HepG2 (cell line): ENCODE data around the gene SAMD14. TPM values are rescaled to one million over a fixed set of nuclear protein-coding genes. Genes with fewer than 3 reads are reported as not detected.

Experiments
- ATAC-seq: fragments of 200-7000 bp; cut with Tn5 transposase; 3 replicates; pipeline ENCODE4 v1.9.1; 2020; ENCODE audit warnings: mild to moderate bottlenecking, moderate library complexity
- BruUV-seq: library from RNA; stranded (reverse); fragments of 400-500 nt; replicated peaks from 2 replicates; lab custom pipeline; 2021; lab: Mats Ljungman, UMichigan
- CTCF ChIA-PET: fragments of 300-600 bp; formaldehyde crosslinking; extraction: SDS; loops from one replicate; lab custom pipeline; 2021; ENCODE audit warnings: low total read pairs, inconsistent platforms, low intra/inter-chr PET ratio; lab: Yijun Ruan, JAX
- POLR2A ChIA-PET: fragments of 350-600 bp; sonication (Branson Sonifier 250); formaldehyde crosslinking; loops from one replicate; lab custom pipeline; 2020; ENCODE audit warnings: antibody characterized with exemption, inconsistent platforms; lab: Yijun Ruan, JAX
- DNase-seq: peaks from one replicate; pipeline ENCODE4 v3.0.0-alpha.2; 2015; ENCODE audit warnings: low spot score
- FAIRE-seq: peaks from 3 replicates; lab custom pipeline; 2011; peaks lifted over from hg19 to GRCh38; lab: Jason Lieb, UNC
- H2AFZ ChIP-seq: one replicate; pipeline ENCODE4 v1.6.1; 2011; ENCODE audit warnings: low read length, inconsistent platforms
- H3K27ac ChIP-seq: fragments of 300-600 bp; 3 replicates; pipeline ENCODE4 v1.8.0; 2011; ENCODE audit warnings: mixed run types, mild to moderate bottlenecking, mixed read lengths, low read length, inconsistent platforms; ENCODE audit not compliant: insufficient read depth; ENCODE audit errors: extremely low read length
- H3K27me3 ChIP-seq, 2 experiments: fragments of 200-600 bp in 1 of 2; 2 replicates in 1 of 2; 3 replicates in 1 of 2; pipeline versions ENCODE4 v1.6.0 to v1.8.0; 2011; ENCODE audit warnings: low read length in 2 of 2, mild to moderate bottlenecking in 2 of 2, moderate library complexity in 2 of 2, inconsistent platforms in 1 of 2; ENCODE audit not compliant: insufficient read depth in 2 of 2, control insufficient read depth in 1 of 2
- H3K36me3 ChIP-seq, 2 experiments: fragments of 200-600 bp in 1 of 2; replicated peaks in 1 of 2; 2 replicates in 1 of 2; 3 replicates in 1 of 2; pipeline versions ENCODE4 v1.5.1 to v1.8.0; 2011; ENCODE audit warnings: low read length in 2 of 2, inconsistent platforms in 1 of 2; ENCODE audit not compliant: insufficient read depth in 2 of 2, control insufficient read depth in 1 of 2
- H3K4me1 ChIP-seq: 2 replicates; pipeline ENCODE4 v1.5.1; 2012; ENCODE audit warnings: low read length, inconsistent platforms; ENCODE audit not compliant: insufficient read depth
- H3K4me2 ChIP-seq: 2 replicates; pipeline ENCODE4 v1.6.0; 2011; ENCODE audit warnings: low read depth, low read length, inconsistent platforms
- H3K4me3 ChIP-seq, 3 experiments: fragments of 200-600 bp in 1 of 3; sonication (generic), shearing (Covaris generic) in 1 of 3; replicated peaks in 1 of 3; 2 replicates each; pipeline ENCODE4 v1.5.1; 2011 to 2016; ENCODE audit warnings: low read length in 3 of 3, inconsistent platforms in 2 of 3, low read depth in 2 of 3, mild to moderate bottlenecking in 2 of 3, control low read depth in 1 of 3, mixed read lengths in 1 of 3; ENCODE audit not compliant: insufficient read depth in 1 of 3
- H3K79me2 ChIP-seq: one replicate; pipeline ENCODE4 v1.6.1; 2011; ENCODE audit warnings: low read length, inconsistent platforms; ENCODE audit not compliant: insufficient read depth
- H3K9ac ChIP-seq: 2 replicates; pipeline ENCODE4 v1.6.0; 2011; ENCODE audit warnings: mild to moderate bottlenecking, low read depth, low read length, inconsistent platforms; ENCODE audit not compliant: insufficient read depth
- H3K9me3 ChIP-seq: 2 replicates; pipeline ENCODE4 v1.5.1; 2012; ENCODE audit warnings: mild to moderate bottlenecking, low read length
- H4K20me1 ChIP-seq: 2 replicates; pipeline ENCODE4 v1.6.0; 2011; ENCODE audit warnings: inconsistent platforms, mild to moderate bottlenecking, low read length, moderate library complexity; ENCODE audit not compliant: insufficient read depth
- AGO2 ChIP-seq: fragments of 200-400 bp; formaldehyde crosslinking; optimal IDR thresholded peaks from 2 replicates; pipeline ENCODE3; 2017; ENCODE audit warnings: mild to moderate bottlenecking, low read depth, low read length, moderate library complexity
- FOXK2 ChIP-seq: fragments of 450-650 bp; IDR thresholded peaks from 2 replicates; pipeline ENCODE4 v1.6.1; 2016
- IKZF1 ChIP-seq: fragments of 450-650 bp; IDR thresholded peaks from 2 replicates; pipeline ENCODE4 v1.7.1; 2016
- MAZ ChIP-seq, 2 experiments: sonication (generic) in 1 of 2; formaldehyde crosslinking in 1 of 2; IDR thresholded peaks; 2 replicates each; pipeline versions ENCODE4 v1.5.0 to v1.6.1; 2012 to 2020; ENCODE audit warnings: low read depth in 2 of 2, mild to moderate bottlenecking in 2 of 2, borderline replicate concordance in 1 of 2, improper control_type of control experiment in 1 of 2, low read length in 1 of 2, missing genetic modification reagents in 1 of 2, moderate library complexity in 1 of 2
- RAD21 ChIP-seq: fragments of 450-650 bp; formaldehyde crosslinking; IDR thresholded peaks from 2 replicates; pipeline ENCODE4 v1.5.0; 2020; ENCODE audit warnings: mild to moderate bottlenecking
- RFX1 ChIP-seq: fragments of 450-650 bp; IDR thresholded peaks from 2 replicates; pipeline ENCODE4 v1.6.1; 2017
- SOX5 ChIP-seq: IDR thresholded peaks from 2 replicates; pipeline ENCODE4 v1.6.1; 2016; ENCODE audit warnings: borderline replicate concordance
- XRCC5 ChIP-seq: fragments of 200-400 bp; formaldehyde crosslinking; optimal IDR thresholded peaks from 2 replicates; pipeline ENCODE3; 2017; ENCODE audit warnings: mild to moderate bottlenecking, low read length
- ZNF224 ChIP-seq: sonication (generic); formaldehyde crosslinking; IDR thresholded peaks from 2 replicates; pipeline ENCODE4 v1.5.0; 2020; ENCODE audit warnings: mild to moderate bottlenecking, missing genetic modification reagents
- ZNF598 ChIP-seq: sonication (generic); formaldehyde crosslinking; IDR thresholded peaks from 2 replicates; pipeline ENCODE4 v1.5.1; 2020; ENCODE audit warnings: mild to moderate bottlenecking, missing genetic modification reagents, borderline replicate concordance
- ZNF629 ChIP-seq: sonication (generic); formaldehyde crosslinking; conservative IDR thresholded peaks from 2 replicates; pipeline ENCODE4 v1.5.0; 2020; ENCODE audit warnings: missing genetic modification reagents
- ZNF740 ChIP-seq: sonication (generic); formaldehyde crosslinking; IDR thresholded peaks from 2 replicates; pipeline ENCODE4 v1.4.0; 2020; ENCODE audit warnings: missing genetic modification reagents
- ZNF816 ChIP-seq: sonication (generic); formaldehyde crosslinking; IDR thresholded peaks from 2 replicates; pipeline ENCODE4 v1.8.0; 2022; ENCODE audit warnings: missing genetic modification reagents, mild to moderate bottlenecking, borderline replicate concordance
- ZNF883 ChIP-seq: sonication (generic); formaldehyde crosslinking; IDR thresholded peaks from 2 replicates; pipeline ENCODE4 v1.5.1; 2020; ENCODE audit warnings: mild to moderate bottlenecking, missing genetic modification reagents; ENCODE audit errors: not compliant biosample characterization
- WGBS: methylation state at CpG from one replicate; pipeline ENCODE4 v1.1.6; 2017; ENCODE audit warnings: low lambda C conversion rate; 5-methylcytosine and 5-hydroxymethylcytosine counted together
- in situ Hi-C: cut with HindIII; loops from 2 replicates; pipeline ENCODE4 v1.10.0; 2017; ENCODE audit warnings: low pct_unique_long_range_greater_than_20kb; ENCODE audit not compliant: extremely low pct_ligation_motif_present
- intact Hi-C: fragments of 100-400 bp; cut with micrococcal nuclease; formaldehyde crosslinking; loops from one replicate; pipeline ENCODE4 v1.10.0; 2022; ENCODE audit not compliant: unreplicated experiment
- polyA plus RNA-seq, 8 experiments: library from polyadenylated mRNA; depleted of rRNA in 3 of 8; stranded (reverse) in 7 of 8; unstranded in 1 of 8; fragments of >200 nt; fragmentation: Illumina TruSeq in 4 of 8; extraction: Trizol in 4 of 8; gene quantifications; 2 replicates each; pipeline versions ENCODE4 v1.2.1 to v1.2.3, GENCODE V29; 2011 to 2016; ENCODE audit warnings: low read depth in 4 of 8, missing spikeins in 1 of 8, mixed read lengths in 1 of 8; ENCODE audit not compliant: insufficient read depth in 1 of 8
- total RNA-seq, 5 experiments: library from RNA; depleted of rRNA; stranded (reverse); fragments of >200 nt; fragmentation: Illumina TruSeq; extraction: Trizol; gene quantifications; 2 replicates each; pipeline ENCODE4 v1.2.3, GENCODE V29; 2016; ENCODE audit warnings: low read depth in 1 of 5
- TF ChIP-seq, protein P1 (sequence below): fragments of 450-650 bp; IDR thresholded peaks from 2 replicates; pipeline ENCODE4 v1.6.1; 2017; ENCODE audit warnings: mild to moderate bottlenecking

Gene SAMD14
- total and polyA plus RNA-seq, 2 of the 13 experiments (the other 11 are each of a cell fraction or from before 2014, with no cell fraction given): 0.07 to 0.22 TPM

DNA sequence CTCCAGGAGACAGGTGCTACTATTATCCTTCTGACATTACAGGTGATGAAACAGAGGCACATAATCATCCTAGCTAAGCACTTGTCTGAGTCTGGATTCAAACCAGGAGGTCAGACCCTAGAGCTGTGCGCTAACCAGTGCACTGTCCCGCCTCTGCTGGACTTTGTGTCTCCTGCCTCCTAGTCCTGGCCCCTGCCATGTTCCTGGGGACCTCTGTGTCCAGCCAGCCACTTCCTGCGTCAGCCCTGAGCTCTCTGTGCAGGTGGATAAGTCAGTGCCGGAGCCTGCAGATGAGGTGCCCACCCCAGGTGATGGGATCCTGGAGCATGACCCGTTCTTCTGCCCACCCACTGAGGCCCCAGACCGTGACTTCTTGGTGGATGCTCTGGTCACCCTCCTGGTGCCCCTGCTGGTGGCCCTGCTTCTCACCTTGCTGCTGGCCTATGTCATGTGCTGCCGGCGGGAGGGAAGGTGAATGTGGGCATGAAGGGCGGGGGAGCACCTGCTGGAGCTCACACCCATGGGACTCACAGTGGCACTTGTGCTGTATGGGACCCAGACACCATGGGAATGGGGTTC, 40.0 kb upstream of the SAMD14 start:
- ATAC-seq (no peak), DNase-seq (no peak), FAIRE-seq (no peak)
- 33% methylated on average over 8 of the region's 9 CpGs for WGBS
- no peak overlapping the region for H3K27ac ChIP-seq
- in situ Hi-C loops (no loop called here), intact Hi-C loops (loop anchor here (1.0 kb wide), 1 partner anchor 28 kb away; no protein-coding TSS in a partner anchor)
- peaks cover 7 to 44% of the 10 kb centered on the region in 2 experiments; a peak in 3 of 5 replicates for H3K27me3 ChIP-seq
- no peak overlapping the region for H3K4me3 ChIP-seq
- ChIA-PET CTCF (interaction anchor here (1.3 to 4.0 kb wide), 6 partner anchors 8 to 128 kb away, joined by 5 to 36 read pairs (median 11); no protein-coding TSS in a partner anchor), POLR2A (no interaction called here)
- no peaks in the 10 kb centered on the region for H3K36me3 ChIP-seq
- no peak overlapping the region for H3K9ac ChIP-seq
- H3K9me3 ChIP-seq: no peaks in the 10 kb centered on the region
- no peaks in the 10 kb centered on the region for H3K79me2 ChIP-seq
- no peaks in the 10 kb centered on the region for H4K20me1 ChIP-seq
- H3K4me2 ChIP-seq: no peak overlapping the region
- no peak overlapping the region for H2AFZ ChIP-seq
- TF ChIP-seq MAZ (IDR thresholded peaks at IDR 0.05; ENCODE audit: borderline replicate concordance, low read depth, low read length): no peak
- no peak for TF ChIP-seq MAZ (CRISPR knock-in tag; IDR thresholded peaks at IDR 0.05; ENCODE audit: low read depth)
- TF ChIP-seq ZNF629 (CRISPR knock-in tag): no peak
- TF ChIP-seq ZNF816 (CRISPR knock-in tag): no peak
- TF ChIP-seq AGO2: peak; percentile 18
- TF ChIP-seq FOXK2: no peak
- no peak for TF ChIP-seq IKZF1
- H3K4me1 ChIP-seq: peaks cover 41% of the 10 kb centered on the region
- BruUV-seq: no TSS peak

- ATAC-seq (peak; percentile 58), DNase-seq (peak; percentile 69), FAIRE-seq (peak; percentile 95)
- Histone ChIP-seq H3K9ac (no peak overlapping the region), H3K36me3 (no peaks in the 10 kb centered on the region), H3K4me3 (no peak overlapping the region), H3K27me3 (peaks cover 10 to 46% of the 10 kb centered on the region in 2 experiments; a peak in 3 of 5 replicates), H2AFZ (no peak overlapping the region), H3K4me2 (no peak overlapping the region), H3K27ac (no peak overlapping the region), H3K79me2 (no peaks in the 10 kb centered on the region), H3K4me1 (peaks cover 33% of the 10 kb centered on the region), H3K9me3 (no peaks in the 10 kb centered on the region), H4K20me1 (no peaks in the 10 kb centered on the region)
- POLR2A ChIA-PET: no interaction called here
- 19% methylated on average over 14 of the region's 14 CpGs for WGBS
- no TSS peak for BruUV-seq
- in situ Hi-C loops: no loop called here
- CTCF ChIA-PET: interaction anchor here (1.3 to 4.0 kb wide), 6 partner anchors 9 to 128 kb away, joined by 5 to 36 read pairs (median 11); no protein-coding TSS in a partner anchor
- intact Hi-C loops: loop anchor here (1.0 kb wide), 1 partner anchor 29 kb away; no protein-coding TSS in a partner anchor
- TF ChIP-seq XRCC5: peak; percentile 94
- TF ChIP-seq ZNF816 (CRISPR knock-in tag): no peak
- TF ChIP-seq ZNF224 (CRISPR knock-in tag): no peak
- no peak for TF ChIP-seq SOX5 (CRISPR knock-in tag)
- 0 out of 2 replicates have a peak, but pooled peaks have one; percentile 73 for TF ChIP-seq ZNF598 (CRISPR knock-in tag)
- TF ChIP-seq, protein P1, sequence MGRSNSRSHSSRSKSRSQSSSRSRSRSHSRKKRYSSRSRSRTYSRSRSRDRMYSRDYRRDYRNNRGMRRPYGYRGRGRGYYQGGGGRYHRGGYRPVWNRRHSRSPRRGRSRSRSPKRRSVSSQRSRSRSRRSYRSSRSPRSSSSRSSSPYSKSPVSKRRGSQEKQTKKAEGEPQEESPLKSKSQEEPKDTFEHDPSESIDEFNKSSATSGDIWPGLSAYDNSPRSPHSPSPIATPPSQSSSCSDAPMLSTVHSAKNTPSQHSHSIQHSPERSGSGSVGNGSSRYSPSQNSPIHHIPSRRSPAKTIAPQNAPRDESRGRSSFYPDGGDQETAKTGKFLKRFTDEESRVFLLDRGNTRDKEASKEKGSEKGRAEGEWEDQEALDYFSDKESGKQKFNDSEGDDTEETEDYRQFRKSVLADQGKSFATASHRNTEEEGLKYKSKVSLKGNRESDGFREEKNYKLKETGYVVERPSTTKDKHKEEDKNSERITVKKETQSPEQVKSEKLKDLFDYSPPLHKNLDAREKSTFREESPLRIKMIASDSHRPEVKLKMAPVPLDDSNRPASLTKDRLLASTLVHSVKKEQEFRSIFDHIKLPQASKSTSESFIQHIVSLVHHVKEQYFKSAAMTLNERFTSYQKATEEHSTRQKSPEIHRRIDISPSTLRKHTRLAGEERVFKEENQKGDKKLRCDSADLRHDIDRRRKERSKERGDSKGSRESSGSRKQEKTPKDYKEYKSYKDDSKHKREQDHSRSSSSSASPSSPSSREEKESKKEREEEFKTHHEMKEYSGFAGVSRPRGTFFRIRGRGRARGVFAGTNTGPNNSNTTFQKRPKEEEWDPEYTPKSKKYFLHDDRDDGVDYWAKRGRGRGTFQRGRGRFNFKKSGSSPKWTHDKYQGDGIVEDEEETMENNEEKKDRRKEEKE: no peak
- TF ChIP-seq RAD21: peak; percentile 92
- no peak for TF ChIP-seq ZNF740
- TF ChIP-seq RFX1: no peak
- peak; percentile 41 for TF ChIP-seq ZNF883 (CRISPR knock-in tag)
Observed at GRCh38 chr17:50169121-50169764, 39.3 kb upstream of the SAMD14 start.
